Measurements from ENCODE around the gene BOLL.
A peak's percentile ranks its signal among the peaks of the same experiment; 100 is the strongest.
"Not testable (repeated sequence)": the region's sequence is repeated elsewhere in the genome, so short reads cannot be mapped to it uniquely, and the experiment has no call there.

The BOLL gene

DNA sequence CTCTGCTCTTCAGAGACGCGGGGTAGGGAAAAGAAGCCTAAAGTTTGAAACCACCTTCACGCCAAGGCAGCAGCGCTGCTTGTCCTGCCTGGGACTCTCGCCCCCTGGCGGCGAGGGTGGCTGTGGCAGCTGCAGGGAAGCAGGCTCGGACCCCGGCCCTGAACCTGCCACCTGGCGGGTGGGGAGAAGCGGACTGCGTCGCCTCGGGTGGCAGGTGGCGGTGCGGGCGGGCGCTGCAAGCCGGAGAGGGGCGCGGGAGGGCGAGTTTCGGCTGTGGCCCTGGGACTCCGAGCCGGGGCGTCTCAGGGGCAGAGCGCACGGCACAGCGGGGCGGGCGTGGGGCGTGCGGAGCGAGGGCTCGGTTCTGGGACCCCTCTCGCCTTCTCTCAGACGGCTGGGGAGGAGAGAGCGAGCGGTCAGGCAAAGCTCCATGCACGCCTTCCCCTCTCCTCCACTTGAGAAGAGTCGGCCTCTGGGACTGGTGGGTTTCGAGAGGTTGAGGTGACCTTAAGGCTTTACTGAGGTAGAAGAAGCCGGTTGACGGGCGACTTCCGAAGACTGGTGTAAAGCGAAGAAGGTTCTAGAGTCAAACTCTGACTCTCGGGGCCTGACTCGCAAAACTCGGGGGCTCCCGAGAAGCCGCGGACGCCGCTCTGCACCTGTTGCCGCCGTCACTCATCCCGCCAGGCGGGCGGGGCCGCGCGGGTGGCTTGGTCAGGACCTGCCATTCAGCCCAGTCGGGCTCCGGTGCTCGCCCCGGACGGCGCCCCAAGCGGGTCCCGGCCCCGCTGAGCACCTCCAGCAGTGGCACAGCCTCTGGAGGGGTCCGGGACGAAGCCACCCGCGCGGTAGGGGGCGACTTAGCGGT is 1.1 kb upstream of the BOLL start:
- no peaks in the 10 kb centered on the region for H3K9me3 ChIP-seq (ENCODE audit: low read length)
- H3K27ac ChIP-seq (ENCODE audit: low read depth, low read length): no peak overlapping the region
- no peak overlapping the region for H3K9ac ChIP-seq (ENCODE audit: low read length)
- peaks cover 8 to 20% of the 10 kb centered on the region in 2 donors for H3K27me3 ChIP-seq (ENCODE audit: control insufficient read depth in 1 of 2, insufficient read depth in 2 of 2, low read length in 2 of 2)
- H3K4me3 ChIP-seq (ENCODE audit: low read depth in 1 of 2, low read length in 2 of 2): peak overlapping the region; percentile 8 to 41
- H3K36me3 ChIP-seq (ENCODE audit: insufficient read depth, low read length): no peaks in the 10 kb centered on the region
- no peaks in the 10 kb centered on the region for H3K4me1 ChIP-seq (ENCODE audit: insufficient read depth, low read length)

DNA sequence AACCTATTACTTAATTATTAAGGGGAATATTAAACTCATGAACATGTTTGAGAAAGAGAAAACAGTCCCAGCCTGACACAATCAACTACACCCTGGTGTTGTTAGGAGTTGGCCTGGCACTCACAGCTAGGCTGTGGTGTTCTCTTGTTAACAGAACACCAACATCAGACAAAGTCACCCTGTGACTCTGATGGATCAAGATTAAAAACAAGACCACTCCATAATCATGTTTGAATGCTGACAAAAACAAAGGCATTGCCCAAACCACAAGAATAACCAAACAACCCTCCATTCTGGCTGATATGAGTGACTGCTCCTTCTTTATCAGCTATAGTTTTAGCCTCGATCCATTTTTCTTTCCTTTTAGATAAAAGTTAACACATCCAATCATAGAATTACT is 3.0 kb downstream of the BOLL start:
- peaks cover 4 to 20% of the 10 kb centered on the region in 2 donors for H3K27me3 ChIP-seq (ENCODE audit: control insufficient read depth in 1 of 2, insufficient read depth in 2 of 2, low read length in 2 of 2)
- H3K9me3 ChIP-seq (ENCODE audit: low read length): no peaks in the 10 kb centered on the region
- no peaks in the 10 kb centered on the region for H3K4me1 ChIP-seq (ENCODE audit: insufficient read depth, low read length)
- no peak overlapping the region for H3K9ac ChIP-seq (ENCODE audit: low read length)
- no peak overlapping the region for H3K27ac ChIP-seq (ENCODE audit: low read depth, low read length)
- H3K36me3 ChIP-seq (ENCODE audit: insufficient read depth, low read length): no peaks in the 10 kb centered on the region
- no peak overlapping the region for H3K4me3 ChIP-seq (ENCODE audit: low read depth in 1 of 2, low read length in 2 of 2)

- Histone ChIP-seq H3K9ac (ENCODE audit: low read length) (no peak overlapping the region), H3K4me3 (ENCODE audit: low read depth in 1 of 2, low read length in 2 of 2) (no peak overlapping the region), H3K27ac (ENCODE audit: low read depth, low read length) (no peak overlapping the region), H3K36me3 (ENCODE audit: insufficient read depth, low read length) (no peaks in the 10 kb centered on the region), H3K9me3 (ENCODE audit: low read length) (no peaks in the 10 kb centered on the region), H3K4me1 (ENCODE audit: insufficient read depth, low read length) (no peaks in the 10 kb centered on the region), H3K27me3 (ENCODE audit: control insufficient read depth in 1 of 2, insufficient read depth in 2 of 2, low read length in 2 of 2) (no peaks in the 10 kb centered on the region)
Measured at GRCh38 chr2:197779261-197779660, 5.9 kb downstream of the BOLL start.

DNA sequence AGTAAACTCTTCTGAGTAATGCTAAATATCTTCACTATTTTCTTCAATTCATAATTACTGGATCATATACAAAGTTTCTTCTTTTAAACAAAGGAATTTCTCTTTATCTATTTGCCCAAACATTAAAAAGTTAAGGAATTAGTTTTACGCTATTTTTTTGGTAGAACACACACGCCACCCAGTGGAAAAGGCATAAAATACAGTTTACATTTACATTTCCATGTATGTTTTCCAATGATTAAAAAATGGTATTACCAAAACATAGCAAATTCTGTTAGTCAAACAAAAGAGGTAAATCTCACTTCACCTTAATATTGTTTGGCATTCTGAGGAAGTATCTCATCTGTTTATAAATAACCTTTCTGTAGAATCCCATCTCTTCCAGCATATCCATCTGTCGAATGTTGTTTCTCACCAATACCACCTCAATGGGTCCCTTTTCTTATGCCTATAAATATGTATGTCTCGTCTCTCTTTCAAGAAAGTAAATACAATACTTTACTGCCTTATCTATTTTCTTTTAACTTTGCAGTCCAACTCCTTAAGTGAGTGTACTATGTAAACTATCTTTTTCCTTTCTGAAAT is 7.2 kb downstream of the BOLL start:
- H3K36me3 ChIP-seq (ENCODE audit: insufficient read depth, low read length): no peaks in the 10 kb centered on the region
- H3K27ac ChIP-seq (ENCODE audit: low read depth, low read length): no peak overlapping the region
- H3K9ac ChIP-seq (ENCODE audit: low read length): no peak overlapping the region
- H3K9me3 ChIP-seq (ENCODE audit: low read length): no peaks in the 10 kb centered on the region
- no peaks in the 10 kb centered on the region for H3K27me3 ChIP-seq (ENCODE audit: control insufficient read depth in 1 of 2, insufficient read depth in 2 of 2, low read length in 2 of 2)
- H3K4me3 ChIP-seq (ENCODE audit: low read depth in 1 of 2, low read length in 2 of 2): no peak overlapping the region
- H3K4me1 ChIP-seq (ENCODE audit: insufficient read depth, low read length): no peaks in the 10 kb centered on the region

GRCh38 chr2:197760293-197760657 is 24.8 kb downstream of the BOLL start:
- no peaks in the 10 kb centered on the region for H3K27me3 ChIP-seq (ENCODE audit: control insufficient read depth in 1 of 2, insufficient read depth in 2 of 2, low read length in 2 of 2)
- no peaks in the 10 kb centered on the region for H3K36me3 ChIP-seq (ENCODE audit: insufficient read depth, low read length)
- H3K27ac ChIP-seq (ENCODE audit: low read depth, low read length): no peak overlapping the region
- peaks cover 8% of the 10 kb centered on the region for H3K9me3 ChIP-seq (ENCODE audit: low read length)
- no peak overlapping the region for H3K9ac ChIP-seq (ENCODE audit: low read length)
- H3K4me3 ChIP-seq (ENCODE audit: low read depth in 1 of 2, low read length in 2 of 2): no peak overlapping the region
- H3K4me1 ChIP-seq (ENCODE audit: insufficient read depth, low read length): no peaks in the 10 kb centered on the region

- Histone ChIP-seq H3K4me1 (ENCODE audit: insufficient read depth, low read length) (no peaks in the 10 kb centered on the region), H3K9ac (ENCODE audit: low read length) (no peak overlapping the region), H3K27ac (ENCODE audit: low read depth, low read length) (no peak overlapping the region), H3K36me3 (ENCODE audit: insufficient read depth, low read length) (no peaks in the 10 kb centered on the region), H3K4me3 (ENCODE audit: low read depth in 1 of 2, low read length in 2 of 2) (no peak overlapping the region), H3K27me3 (ENCODE audit: control insufficient read depth in 1 of 2, insufficient read depth in 2 of 2, low read length in 2 of 2) (no peaks in the 10 kb centered on the region), H3K9me3 (ENCODE audit: low read length) (peaks cover 8% of the 10 kb centered on the region)
Measured at GRCh38 chr2:197759625-197760292, 25.4 kb downstream of the BOLL start.

- Histone ChIP-seq H3K36me3 (ENCODE audit: insufficient read depth, low read length) (no peaks in the 10 kb centered on the region), H3K27me3 (ENCODE audit: control insufficient read depth in 1 of 2, insufficient read depth in 2 of 2, low read length in 2 of 2) (no peaks in the 10 kb centered on the region)
Measured at GRCh38 chr2:197759013-197759412, 26.1 kb downstream of the BOLL start.

GRCh38 chr2:197740200-197740599 is 44.9 kb downstream of the BOLL start:
- H3K4me3 ChIP-seq (ENCODE audit: low read depth in 1 of 2, low read length in 2 of 2): no peak overlapping the region
- no peaks in the 10 kb centered on the region for H3K9me3 ChIP-seq (ENCODE audit: low read length)
- no peak overlapping the region for H3K27ac ChIP-seq (ENCODE audit: low read depth, low read length)
- no peaks in the 10 kb centered on the region for H3K27me3 ChIP-seq (ENCODE audit: control insufficient read depth in 1 of 2, insufficient read depth in 2 of 2, low read length in 2 of 2)
- no peak overlapping the region for H3K9ac ChIP-seq (ENCODE audit: low read length)
- H3K36me3 ChIP-seq (ENCODE audit: insufficient read depth, low read length): no peaks in the 10 kb centered on the region
- no peaks in the 10 kb centered on the region for H3K4me1 ChIP-seq (ENCODE audit: insufficient read depth, low read length)

More at GRCh38 chr2:197759013-197759412, 26.1 kb downstream of the BOLL start:
- Histone ChIP-seq H3K4me1 (ENCODE audit: insufficient read depth, low read length) (no peaks in the 10 kb centered on the region), H3K27ac (ENCODE audit: low read depth, low read length) (no peak overlapping the region), H3K9me3 (ENCODE audit: low read length) (peaks cover 8% of the 10 kb centered on the region), H3K9ac (ENCODE audit: low read length) (no peak overlapping the region), H3K4me3 (ENCODE audit: low read depth in 1 of 2, low read length in 2 of 2) (no peak overlapping the region)

GRCh38 chr2:197728555-197729544 is 56.3 kb downstream of the BOLL start:
- H3K27ac ChIP-seq (ENCODE audit: low read depth, low read length); H3K27me3 ChIP-seq (ENCODE audit: control insufficient read depth in 1 of 2, insufficient read depth in 2 of 2, low read length in 2 of 2); H3K36me3 ChIP-seq (ENCODE audit: insufficient read depth, low read length); H3K4me3 ChIP-seq (ENCODE audit: low read depth in 1 of 2, low read length in 2 of 2); H3K9me3 ChIP-seq (ENCODE audit: low read length); H3K9ac ChIP-seq (ENCODE audit: low read length); H3K4me1 ChIP-seq (ENCODE audit: insufficient read depth, low read length): not testable (repeated sequence)

GRCh38 chr2:197727011-197727410 is 58.1 kb downstream of the BOLL start:
- Histone ChIP-seq H3K4me3 (ENCODE audit: low read depth in 1 of 2, low read length in 2 of 2) (no peak overlapping the region), H3K9me3 (ENCODE audit: low read length) (no peaks in the 10 kb centered on the region), H3K9ac (ENCODE audit: low read length) (no peak overlapping the region), H3K4me1 (ENCODE audit: insufficient read depth, low read length) (no peaks in the 10 kb centered on the region), H3K27me3 (ENCODE audit: control insufficient read depth in 1 of 2, insufficient read depth in 2 of 2, low read length in 2 of 2) (no peaks in the 10 kb centered on the region), H3K27ac (ENCODE audit: low read depth, low read length) (no peak overlapping the region), H3K36me3 (ENCODE audit: insufficient read depth, low read length) (no peaks in the 10 kb centered on the region)

GRCh38 chr2:197717863-197718262 is 67.3 kb downstream of the BOLL start:
- no peaks in the 10 kb centered on the region for H3K36me3 ChIP-seq (ENCODE audit: insufficient read depth, low read length)
- no peaks in the 10 kb centered on the region for H3K4me1 ChIP-seq (ENCODE audit: insufficient read depth, low read length)
- H3K27ac ChIP-seq (ENCODE audit: low read depth, low read length): no peak overlapping the region
- no peak overlapping the region for H3K9ac ChIP-seq (ENCODE audit: low read length)
- H3K27me3 ChIP-seq (ENCODE audit: control insufficient read depth in 1 of 2, insufficient read depth in 2 of 2, low read length in 2 of 2): no peaks in the 10 kb centered on the region
- no peaks in the 10 kb centered on the region for H3K9me3 ChIP-seq (ENCODE audit: low read length)
- H3K4me3 ChIP-seq (ENCODE audit: low read depth in 1 of 2, low read length in 2 of 2): no peak overlapping the region
